Fibroblast of lung (primary cell): Measurements from ENCODE around the gene DLGAP4. TPM values are rescaled to one million over a fixed set of nuclear protein-coding genes. Genes with fewer than 3 reads are reported as not detected.

Experiments used
- DNase-seq, 2 donors: peaks; one replicate each; pipeline versions ENCODE4 v3.0.0 to v3.0.0-alpha.2; 2010; ENCODE audit warnings: low read depth in 2 of 2
- H2AFZ ChIP-seq: 2 replicates; pipeline ENCODE4 v1.5.1; 2012; ENCODE audit warnings: low read length, control low read depth, inconsistent platforms
- H3K27ac ChIP-seq: 2 replicates; pipeline ENCODE4 v1.5.1; 2011; ENCODE audit warnings: low read length, control low read depth; ENCODE audit not compliant: insufficient read depth
- H3K27me3 ChIP-seq: 2 replicates; pipeline ENCODE4 v1.5.1; 2011; ENCODE audit warnings: mild to moderate bottlenecking, low read length; ENCODE audit not compliant: control insufficient read depth, insufficient read depth
- H3K36me3 ChIP-seq: 2 replicates; pipeline ENCODE4 v1.5.1; 2011; ENCODE audit warnings: low read length; ENCODE audit not compliant: control insufficient read depth, insufficient read depth
- H3K4me1 ChIP-seq: 2 replicates; pipeline ENCODE4 v1.5.1; 2011; ENCODE audit warnings: low read length; ENCODE audit not compliant: control insufficient read depth, insufficient read depth; ENCODE audit errors: extremely low read depth
- H3K4me2 ChIP-seq: 2 replicates; pipeline ENCODE4 v1.5.1; 2011; ENCODE audit warnings: low read length, control low read depth; ENCODE audit not compliant: insufficient read depth; ENCODE audit errors: extremely low read depth
- H3K4me3 ChIP-seq, 4 experiments: fragments of 200-600 bp in 1 of 4; sonication (generic) in 1 of 4; replicated peaks in 1 of 4; 2 replicates each; pipeline ENCODE4 v1.5.1; 2011 to 2016; ENCODE audit warnings: low read length in 4 of 4, low read depth in 3 of 4, mild to moderate bottlenecking in 3 of 4, control low read depth in 2 of 4, inconsistent platforms in 1 of 4, mixed read lengths in 1 of 4; ENCODE audit not compliant: insufficient read depth in 1 of 4; ENCODE audit errors: control extremely low read depth in 1 of 4
- H3K79me2 ChIP-seq: 2 replicates; pipeline ENCODE4 v1.5.1; 2012; ENCODE audit warnings: mild to moderate bottlenecking, low read length, inconsistent platforms; ENCODE audit not compliant: control insufficient read depth, insufficient read depth
- H3K9ac ChIP-seq: 2 replicates; pipeline ENCODE4 v1.5.1; 2011; ENCODE audit warnings: mild to moderate bottlenecking, low read length, control low read depth; ENCODE audit not compliant: insufficient read depth
- H3K9me3 ChIP-seq: 2 replicates; pipeline ENCODE4 v1.5.1; 2012; ENCODE audit warnings: low read depth, low read length; ENCODE audit not compliant: control insufficient read depth, insufficient read depth
- H4K20me1 ChIP-seq: 2 replicates; pipeline ENCODE4 v1.5.1; 2011; ENCODE audit warnings: low read length; ENCODE audit not compliant: control insufficient read depth, insufficient read depth; ENCODE audit errors: extremely low read depth
- EZH2 ChIP-seq: IDR thresholded peaks from 2 replicates; pipeline ENCODE4 v1.5.1; 2012; ENCODE audit warnings: low read length, control low read depth, mild to moderate bottlenecking; ENCODE audit errors: missing control alignments
- polyA plus RNA-seq, 2 donors: library from polyadenylated mRNA; depleted of rRNA in 1 of 2; stranded (reverse) in 1 of 2; unstranded in 1 of 2; fragments of >200 nt; gene quantifications; 2 replicates each; pipeline ENCODE4 v1.2.1, GENCODE V29; 2011 to 2012; ENCODE audit warnings: missing spikeins in 1 of 2
- total RNA-seq: library from RNA; depleted of rRNA; stranded (reverse); fragments of >200 nt; gene quantifications from 2 replicates; pipeline ENCODE4 v1.2.1, GENCODE V29; 2014
- TF ChIP-seq, protein P1 (sequence below), 2 donors: IDR thresholded peaks in 1 of 2; conservative IDR thresholded peaks in 1 of 2; 1 replicate in 1 of 2; 2 replicates in 1 of 2; pipeline ENCODE4 v1.5.1; 2011 to 2012; ENCODE audit warnings: low read length in 2 of 2, control low read depth in 1 of 2, inconsistent platforms in 1 of 2, low read depth in 1 of 2, mild to moderate bottlenecking in 1 of 2

DLGAP4 gene
- total and polyA plus RNA-seq, 2 donors (not counting 1 experiment from before 2014, with no cell fraction given): 25.9 to 26.9 TPM

- Histone ChIP-seq H3K4me3 (no peak overlapping the region), H3K27ac (no peak overlapping the region), H3K36me3 (no peaks in the 10 kb centered on the region), H2AFZ (no peak overlapping the region), H3K4me1 (peaks cover 5% of the 10 kb centered on the region), H4K20me1 (no peaks in the 10 kb centered on the region), H3K79me2 (no peaks in the 10 kb centered on the region), H3K9ac (no peak overlapping the region), H3K9me3 (no peaks in the 10 kb centered on the region), H3K4me2 (no peak overlapping the region), H3K27me3 (peaks cover 11% of the 10 kb centered on the region)
- no peak for DNase-seq
- TF ChIP-seq EZH2: no peak
- TF ChIP-seq, protein P1, sequence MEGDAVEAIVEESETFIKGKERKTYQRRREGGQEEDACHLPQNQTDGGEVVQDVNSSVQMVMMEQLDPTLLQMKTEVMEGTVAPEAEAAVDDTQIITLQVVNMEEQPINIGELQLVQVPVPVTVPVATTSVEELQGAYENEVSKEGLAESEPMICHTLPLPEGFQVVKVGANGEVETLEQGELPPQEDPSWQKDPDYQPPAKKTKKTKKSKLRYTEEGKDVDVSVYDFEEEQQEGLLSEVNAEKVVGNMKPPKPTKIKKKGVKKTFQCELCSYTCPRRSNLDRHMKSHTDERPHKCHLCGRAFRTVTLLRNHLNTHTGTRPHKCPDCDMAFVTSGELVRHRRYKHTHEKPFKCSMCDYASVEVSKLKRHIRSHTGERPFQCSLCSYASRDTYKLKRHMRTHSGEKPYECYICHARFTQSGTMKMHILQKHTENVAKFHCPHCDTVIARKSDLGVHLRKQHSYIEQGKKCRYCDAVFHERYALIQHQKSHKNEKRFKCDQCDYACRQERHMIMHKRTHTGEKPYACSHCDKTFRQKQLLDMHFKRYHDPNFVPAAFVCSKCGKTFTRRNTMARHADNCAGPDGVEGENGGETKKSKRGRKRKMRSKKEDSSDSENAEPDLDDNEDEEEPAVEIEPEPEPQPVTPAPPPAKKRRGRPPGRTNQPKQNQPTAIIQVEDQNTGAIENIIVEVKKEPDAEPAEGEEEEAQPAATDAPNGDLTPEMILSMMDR (conservative IDR thresholded peaks at IDR 0.05 in 1 of 2, IDR thresholded peaks at IDR 0.05 in 1 of 2; ENCODE audit: low read depth in 1 of 2, low read length in 2 of 2): no peak
Measured at GRCh38 chr20:36455972-36456625, 150.0 kb downstream of the DLGAP4 start.

DNA sequence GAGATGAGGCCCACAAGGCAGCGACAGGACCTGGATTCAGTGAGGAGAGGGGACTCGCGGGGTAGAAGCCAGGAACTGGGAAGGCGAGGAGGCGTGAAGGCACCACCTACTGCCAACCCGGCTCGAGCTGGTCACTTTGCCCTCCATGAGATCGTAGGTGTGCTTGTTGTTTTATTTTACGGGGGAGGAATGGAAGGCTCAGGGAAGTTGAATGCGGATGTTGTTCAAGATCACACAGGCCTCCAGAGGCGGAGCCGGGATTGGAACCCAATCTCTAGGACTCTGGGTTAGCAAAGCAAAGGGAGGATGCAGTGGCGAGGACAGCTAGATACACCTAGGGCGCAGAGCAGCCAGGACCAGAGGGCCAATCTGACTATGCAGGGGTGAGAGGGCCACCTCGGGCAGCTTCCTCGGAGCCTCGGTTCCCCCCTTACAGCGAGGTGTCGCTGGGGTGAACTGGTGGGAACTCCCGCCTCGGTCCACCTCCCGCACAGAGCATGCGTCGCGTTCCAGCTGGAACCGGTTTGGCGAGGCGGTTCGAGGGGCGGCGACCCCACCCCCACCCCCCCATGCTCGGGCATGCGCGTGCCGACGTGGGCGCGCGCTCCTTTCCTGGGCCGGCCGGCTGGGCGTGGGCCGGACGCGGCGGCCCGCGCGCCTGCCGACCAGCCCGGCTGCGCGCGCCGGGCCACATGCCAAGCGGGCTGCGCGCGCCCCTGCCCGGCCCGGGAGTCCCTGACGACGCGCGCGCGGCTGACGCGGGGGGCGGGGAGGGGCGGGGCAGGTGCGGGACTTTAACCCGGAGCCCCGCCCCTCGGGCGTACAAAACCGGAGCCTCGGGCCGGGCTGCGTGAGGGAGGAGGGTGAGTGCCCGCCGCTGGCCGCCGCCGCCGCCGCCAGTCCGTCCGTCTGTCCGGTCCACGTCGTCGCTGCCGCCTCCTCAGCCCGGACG lies 154.8 kb downstream of the DLGAP4 start:
- Histone ChIP-seq H3K27me3 (peaks cover 7% of the 10 kb centered on the region), H3K4me2 (peak overlapping the region; percentile 75)

More for the DNA sequence above, 154.8 kb downstream of the DLGAP4 start:
- peak; percentile 82 to 91 for DNase-seq
- peak overlapping the region; percentile 59 for H3K9ac ChIP-seq
- H3K36me3 ChIP-seq: no peaks in the 10 kb centered on the region
- H3K4me1 ChIP-seq: peaks cover 21% of the 10 kb centered on the region
- TF ChIP-seq, protein P1 (conservative IDR thresholded peaks at IDR 0.05 in 1 of 2, IDR thresholded peaks at IDR 0.05 in 1 of 2; ENCODE audit: low read depth in 1 of 2, low read length in 2 of 2): no peak
- no peak for TF ChIP-seq EZH2
- peak overlapping the region; percentile 17 to 50 (median 42) for H3K4me3 ChIP-seq
- no peaks in the 10 kb centered on the region for H4K20me1 ChIP-seq
- H3K9me3 ChIP-seq: no peaks in the 10 kb centered on the region
- peak overlapping the region; percentile 98 for H2AFZ ChIP-seq
- H3K27ac ChIP-seq: peak overlapping the region; percentile 88
- H3K79me2 ChIP-seq: peaks cover 43% of the 10 kb centered on the region
